Activated T-helper 9 cell treated with anti-CD3 and anti-CD28 coated beads, Interleukin-2, amount 50 U/mL, for 16 hours (primary cell): ENCODE data around the gene CRIP2.
A peak's percentile ranks its signal among the peaks of the same experiment; 100 is the strongest.

ENCODE experiments used
- DNase-seq: peaks from one replicate; pipeline ENCODE4 v3.0.0-alpha.2; 2020; ENCODE audit warnings: low read depth

The CRIP2 gene

GRCh38 chr14:105464501-105464900 is 10.1 kb upstream of the CRIP2 start:
- DNase-seq, result no peak

GRCh38 chr14:105465209-105466031 is 9.2 kb upstream of the CRIP2 start:
- DNase-seq, result no peak

GRCh38 chr14:105466531-105467248 is 7.9 kb upstream of the CRIP2 start:
- DNase-seq, result no peak

GRCh38 chr14:105467249-105467941 is 7.2 kb upstream of the CRIP2 start:
- DNase-seq, result no peak

- DNase-seq, result no peak
Observed at GRCh38 chr14:105467942-105468471, 6.6 kb upstream of the CRIP2 start.

GRCh38 chr14:105468621-105469241 is 5.9 kb upstream of the CRIP2 start:
- DNase-seq, result no peak

GRCh38 chr14:105469456-105470349 is 4.9 kb upstream of the CRIP2 start:
- no peak for DNase-seq

- no peak for DNase-seq
Observed at GRCh38 chr14:105470350-105471296, 4.0 kb upstream of the CRIP2 start.

- DNase-seq, result no peak
Observed at GRCh38 chr14:105471297-105471821, 3.3 kb upstream of the CRIP2 start.

GRCh38 chr14:105471823-105472485 is 2.7 kb upstream of the CRIP2 start:
- no peak for DNase-seq

GRCh38 chr14:105472486-105472991 is 2.1 kb upstream of the CRIP2 start:
- no peak for DNase-seq

- DNase-seq, result no peak
Observed at GRCh38 chr14:105473033-105473676, 1.5 kb upstream of the CRIP2 start.

- DNase-seq, result peak; percentile 68
Observed at GRCh38 chr14:105473677-105474482, 741 bp upstream of the CRIP2 start.

GRCh38 chr14:105475269-105476096 is 862 bp downstream of the CRIP2 start:
- no peak for DNase-seq

- DNase-seq, result no peak
Observed at GRCh38 chr14:105476097-105476830, 1.6 kb downstream of the CRIP2 start.
